Activated CD8-positive, alpha-beta memory T cell treated with anti-CD3 and anti-CD28 coated beads, Interleukin-2, amount 10 ng/mL, durations not matched to agents 7 days and 5 days (primary cell): ENCODE measurements around the gene PCDH15. TPM values are rescaled to one million over a fixed set of nuclear protein-coding genes. Genes with fewer than 3 reads are reported as not detected.

Experiments
- ATAC-seq: fragments of 150-1000 bp; cut with Tn5 transposase; one replicate; pipeline ENCODE4 v1.10.0; 2021; ENCODE audit warnings: moderate library complexity
- CTCF ChIA-PET: fragments of 350-600 bp; sonication (Branson Sonifier 250); formaldehyde crosslinking; loops from one replicate; lab custom pipeline; 2021; ENCODE audit warnings: antibody characterized with exemption; lab: Charles Lee
- DNase-seq: peaks from one replicate; pipeline ENCODE4 v3.0.0-alpha.2; 2020
- H3K27ac Mint-ChIP-seq: one replicate; pipeline ENCODE4 v1.8.0; 2021; ENCODE audit warnings: mild to moderate bottlenecking, mixed read lengths
- H3K27me3 Mint-ChIP-seq: one replicate; pipeline ENCODE4 v1.8.0; 2021; ENCODE audit warnings: mixed read lengths
- H3K36me3 Mint-ChIP-seq: one replicate; pipeline ENCODE4 v1.8.0; 2021; ENCODE audit warnings: mild to moderate bottlenecking, mixed read lengths
- H3K4me1 Mint-ChIP-seq: one replicate; pipeline ENCODE4 v1.8.0; 2021; ENCODE audit warnings: mixed read lengths
- H3K4me3 Mint-ChIP-seq: one replicate; pipeline ENCODE4 v1.8.0; 2021; ENCODE audit warnings: mild to moderate bottlenecking, moderate library complexity, mixed read lengths
- H3K9me3 Mint-ChIP-seq: one replicate; pipeline ENCODE4 v1.8.0; 2022; ENCODE audit warnings: low read depth, mixed read lengths
- total RNA-seq, 2 experiments: library from RNA; stranded (reverse); gene quantifications; one replicate each; pipeline ENCODE4 v1.2.3, GENCODE V29; 2021

Gene PCDH15
- total RNA-seq, 2 experiments from 2014 or later, result not detected

DNA sequence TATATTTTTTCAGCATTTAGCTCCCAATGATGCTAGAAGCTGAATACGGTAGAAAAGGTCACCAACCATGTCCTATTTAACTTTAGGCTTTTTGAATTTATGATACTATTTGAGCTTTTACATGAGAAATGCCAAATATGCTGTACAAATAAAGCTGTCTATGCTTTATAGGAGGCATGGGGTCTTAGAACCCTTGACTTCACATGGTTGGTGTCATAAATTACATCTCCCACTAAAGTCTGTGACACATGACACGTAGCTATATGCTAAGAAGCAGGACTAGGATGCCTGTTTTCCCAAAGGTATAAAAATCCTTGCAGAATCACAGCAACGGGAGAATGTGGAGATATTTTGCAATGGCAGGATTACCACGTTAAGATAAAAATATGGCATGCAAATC lies 960.4 kb downstream of the PCDH15 start:
- Mint-ChIP-seq H3K9me3 (peaks cover 3% of the 10 kb centered on the region), H3K4me3 (no peak overlapping the region), H3K4me1 (no peaks in the 10 kb centered on the region), H3K36me3 (no peaks in the 10 kb centered on the region), H3K27me3 (no peaks in the 10 kb centered on the region), H3K27ac (no peak overlapping the region)
- CTCF ChIA-PET, result no interaction called here
- DNase-seq (no peak), ATAC-seq (no peak)

DNA sequence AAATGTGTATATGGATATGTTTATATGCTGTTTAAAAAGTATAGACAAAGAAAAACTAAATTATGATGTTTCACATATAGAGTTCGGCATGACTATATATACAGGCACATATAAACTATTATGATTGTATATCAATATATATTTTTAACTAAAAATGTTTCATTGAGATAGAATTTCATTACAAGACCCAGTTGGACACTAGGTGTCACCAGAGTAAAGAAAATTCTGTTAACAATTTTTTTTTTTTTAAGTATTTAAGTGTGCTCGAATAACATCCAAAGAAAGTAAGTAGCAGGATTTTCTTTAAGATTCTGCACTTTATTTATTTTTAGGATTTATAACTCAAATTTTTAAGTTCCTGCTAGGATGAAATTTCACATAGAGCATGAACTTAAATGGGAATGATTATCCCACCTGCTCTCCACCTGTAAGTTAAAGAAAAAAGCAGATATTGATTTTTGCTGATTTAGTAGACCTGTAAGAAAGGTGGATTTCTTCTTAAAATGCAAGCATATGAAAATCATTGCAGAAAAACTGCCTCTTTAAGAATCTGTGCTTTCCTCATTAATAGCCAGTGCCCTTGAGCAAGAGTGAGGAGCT lies 961.5 kb downstream of the PCDH15 start:
- Mint-ChIP-seq H3K27ac (no peak overlapping the region), H3K4me1 (no peaks in the 10 kb centered on the region), H3K9me3 (peaks cover 3% of the 10 kb centered on the region), H3K36me3 (no peaks in the 10 kb centered on the region), H3K27me3 (no peaks in the 10 kb centered on the region), H3K4me3 (no peak overlapping the region)
- ATAC-seq (no peak), DNase-seq (no peak)
- CTCF ChIA-PET, result no interaction called here

DNA sequence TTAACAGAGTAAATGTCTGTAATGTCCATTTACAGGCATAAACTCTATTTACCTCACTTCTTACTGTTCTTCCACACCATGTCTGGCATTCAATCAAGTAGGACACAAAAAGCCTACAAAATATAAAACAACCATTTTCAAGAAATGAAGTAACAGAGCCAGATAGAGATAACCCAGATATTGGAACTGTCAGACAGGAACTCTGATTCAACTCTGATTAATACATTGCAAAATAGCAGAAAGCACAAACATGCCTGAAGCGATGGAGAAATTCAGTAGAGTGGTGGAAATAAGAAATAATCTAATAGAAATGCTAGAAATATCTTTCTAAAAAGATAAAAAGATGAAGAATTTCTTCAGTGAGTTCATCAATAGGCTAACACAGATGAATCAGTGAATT lies 964.4 kb downstream of the PCDH15 start:
- CTCF ChIA-PET, result no interaction called here
- H3K4me1 Mint-ChIP-seq, result no peaks in the 10 kb centered on the region
- DNase-seq (no peak), ATAC-seq (no peak)
- H3K9me3 Mint-ChIP-seq, result peaks cover 6% of the 10 kb centered on the region
- H3K27ac Mint-ChIP-seq, result no peak overlapping the region
- no peaks in the 10 kb centered on the region for H3K27me3 Mint-ChIP-seq
- no peak overlapping the region for H3K4me3 Mint-ChIP-seq
- H3K36me3 Mint-ChIP-seq, result no peaks in the 10 kb centered on the region

DNA sequence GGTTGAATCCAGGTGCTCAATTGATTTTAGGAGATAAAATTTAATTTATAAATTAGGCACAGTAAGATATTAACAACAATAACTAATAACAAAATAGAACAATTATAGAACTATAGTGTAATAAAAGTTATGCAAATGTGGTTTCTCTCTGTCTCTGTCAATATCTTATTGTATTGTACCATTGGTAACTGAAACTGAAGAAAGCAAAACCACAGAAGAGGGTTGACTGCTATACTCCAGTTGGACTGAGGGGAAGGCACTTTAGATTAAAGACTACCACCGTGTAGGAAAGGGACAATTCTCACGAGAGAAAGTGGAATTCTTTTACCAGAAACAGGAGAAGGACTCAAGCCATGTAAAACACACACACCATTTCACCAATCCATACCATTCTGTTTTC lies 967.1 kb downstream of the PCDH15 start:
- DNase-seq, result no peak
- Mint-ChIP-seq H3K36me3 (no peaks in the 10 kb centered on the region), H3K27me3 (no peaks in the 10 kb centered on the region), H3K9me3 (peaks cover 6% of the 10 kb centered on the region), H3K4me1 (no peaks in the 10 kb centered on the region), H3K4me3 (no peak overlapping the region), H3K27ac (no peak overlapping the region)
- CTCF ChIA-PET, result no interaction called here
- ATAC-seq, result no peak

DNA sequence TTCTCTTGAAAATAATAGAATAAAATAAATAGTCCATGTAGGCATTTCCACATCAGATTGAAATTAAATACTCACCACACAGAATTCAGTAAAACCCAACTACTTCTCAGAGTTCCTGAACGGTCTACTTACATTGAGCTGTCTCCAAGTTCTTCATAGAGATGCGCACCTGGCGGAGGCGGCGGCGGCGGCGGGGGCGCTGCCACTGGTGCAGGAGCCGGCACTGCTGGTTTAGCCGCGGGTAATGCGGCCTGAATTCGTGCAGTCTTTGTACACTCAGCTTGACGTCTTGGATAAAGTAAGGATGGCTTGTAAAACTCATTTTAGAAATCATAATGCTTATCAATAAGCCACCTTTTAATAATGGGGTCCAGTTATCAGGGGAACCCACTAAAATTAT lies 973.8 kb downstream of the PCDH15 start:
- no peaks in the 10 kb centered on the region for H3K4me1 Mint-ChIP-seq
- ATAC-seq, result no peak
- peaks cover 5% of the 10 kb centered on the region for H3K9me3 Mint-ChIP-seq
- H3K27me3 Mint-ChIP-seq, result no peaks in the 10 kb centered on the region
- DNase-seq, result no peak
- no peak overlapping the region for H3K27ac Mint-ChIP-seq
- H3K36me3 Mint-ChIP-seq, result no peaks in the 10 kb centered on the region
- no peak overlapping the region for H3K4me3 Mint-ChIP-seq
- CTCF ChIA-PET, result no interaction called here

DNA sequence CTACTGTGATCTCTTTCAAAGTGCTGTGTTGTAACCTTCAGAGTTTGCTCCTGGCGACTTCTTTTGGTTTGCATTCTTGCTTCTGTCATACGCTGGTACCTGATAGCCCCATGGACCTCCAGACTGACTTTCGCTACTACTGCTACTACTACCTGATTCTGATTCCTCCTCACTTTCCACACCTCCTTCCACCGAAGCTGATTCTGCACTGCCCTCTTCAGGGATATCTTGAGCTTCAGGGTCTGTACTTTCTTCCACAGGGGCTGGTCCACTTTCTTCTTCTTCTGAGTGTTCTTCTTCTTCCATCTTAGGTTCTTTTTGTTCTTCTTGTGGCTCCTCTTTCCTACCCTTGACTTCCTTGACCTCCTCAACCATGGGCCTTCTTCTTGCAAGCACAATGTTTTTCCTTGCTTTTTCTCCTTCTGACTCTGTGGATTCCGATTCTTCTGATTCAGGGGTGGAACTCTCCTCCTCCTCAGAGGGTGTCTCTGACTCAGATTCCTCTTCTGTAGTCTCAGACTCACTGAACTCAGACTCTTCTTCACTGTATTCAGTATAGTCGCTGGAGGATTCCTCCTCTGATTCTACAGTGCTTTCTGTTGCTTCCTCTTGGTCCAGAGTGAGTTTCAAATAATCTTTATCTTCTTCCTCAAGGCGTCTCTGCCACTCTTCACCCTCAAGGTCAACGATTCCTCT lies 992.2 kb downstream of the PCDH15 start:
- Mint-ChIP-seq H3K4me1 (no peaks in the 10 kb centered on the region), H3K36me3 (no peaks in the 10 kb centered on the region), H3K27me3 (no peaks in the 10 kb centered on the region), H3K27ac (no peak overlapping the region), H3K4me3 (no peak overlapping the region), H3K9me3 (peaks cover 6% of the 10 kb centered on the region)
- no peak for DNase-seq
- CTCF ChIA-PET, result no interaction called here
- no peak for ATAC-seq

DNA sequence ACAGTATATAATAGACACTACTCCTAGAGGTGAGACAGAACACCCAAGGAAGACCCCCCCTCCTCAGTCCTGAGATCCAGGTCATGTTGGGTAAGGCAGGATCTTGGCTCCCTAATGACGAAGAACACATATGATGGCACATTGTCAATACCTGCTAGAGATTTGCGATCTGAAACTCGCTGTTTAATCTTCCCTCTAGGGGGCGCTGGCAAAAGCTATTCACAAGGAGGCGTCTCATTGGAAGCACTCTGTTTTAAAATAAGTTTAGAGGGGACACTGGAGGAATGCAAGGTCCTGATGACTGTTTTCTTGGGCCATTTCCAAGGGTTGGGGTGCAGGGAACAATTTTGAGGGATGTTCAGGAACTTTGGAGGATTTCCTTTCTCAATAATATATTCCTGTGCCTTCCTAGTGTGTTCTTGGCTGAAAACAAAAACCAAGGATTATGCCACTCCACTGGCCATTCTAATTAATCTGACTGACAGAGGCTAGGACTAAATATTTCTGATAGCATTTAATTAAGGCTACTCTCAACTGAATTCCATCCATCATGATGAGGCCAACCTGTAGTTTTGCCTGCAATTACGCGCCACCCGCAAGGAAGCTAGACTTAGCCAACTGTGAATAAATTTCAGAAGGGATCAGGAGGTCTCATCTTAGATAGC lies 1014.7 kb downstream of the PCDH15 start:
- H3K27me3 Mint-ChIP-seq, result no peaks in the 10 kb centered on the region
- no peak for DNase-seq
- no peaks in the 10 kb centered on the region for H3K4me1 Mint-ChIP-seq
- H3K27ac Mint-ChIP-seq, result no peak overlapping the region
- no peak for ATAC-seq
- no peak overlapping the region for H3K4me3 Mint-ChIP-seq
- CTCF ChIA-PET, result no interaction called here
- H3K36me3 Mint-ChIP-seq, result no peaks in the 10 kb centered on the region
- peaks cover 8% of the 10 kb centered on the region for H3K9me3 Mint-ChIP-seq

DNA sequence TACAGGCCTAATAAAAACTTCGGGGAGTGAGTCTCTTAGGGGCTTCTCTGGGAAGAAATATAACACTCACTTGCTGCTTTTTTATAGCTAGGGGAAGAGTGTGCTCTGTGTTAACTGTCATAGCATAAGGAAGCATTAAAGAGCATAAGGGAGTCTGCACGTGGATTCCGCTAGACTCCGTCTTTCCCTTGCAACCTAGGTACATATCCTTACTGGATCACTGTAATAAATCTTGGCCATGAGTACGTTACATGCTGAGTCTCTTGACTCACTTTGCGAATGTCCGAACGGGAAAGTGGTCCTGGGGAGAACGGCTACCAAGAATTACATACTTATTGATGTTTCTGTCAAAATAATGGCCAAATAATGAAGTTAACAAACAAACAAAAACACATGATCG lies 1029.3 kb downstream of the PCDH15 start:
- H3K36me3 Mint-ChIP-seq, result no peaks in the 10 kb centered on the region
- H3K9me3 Mint-ChIP-seq, result peaks cover 7% of the 10 kb centered on the region
- no peak overlapping the region for H3K4me3 Mint-ChIP-seq
- CTCF ChIA-PET, result no interaction called here
- ATAC-seq (no peak), DNase-seq (no peak)
- no peak overlapping the region for H3K27ac Mint-ChIP-seq
- H3K4me1 Mint-ChIP-seq, result no peaks in the 10 kb centered on the region
- H3K27me3 Mint-ChIP-seq, result no peaks in the 10 kb centered on the region

DNA sequence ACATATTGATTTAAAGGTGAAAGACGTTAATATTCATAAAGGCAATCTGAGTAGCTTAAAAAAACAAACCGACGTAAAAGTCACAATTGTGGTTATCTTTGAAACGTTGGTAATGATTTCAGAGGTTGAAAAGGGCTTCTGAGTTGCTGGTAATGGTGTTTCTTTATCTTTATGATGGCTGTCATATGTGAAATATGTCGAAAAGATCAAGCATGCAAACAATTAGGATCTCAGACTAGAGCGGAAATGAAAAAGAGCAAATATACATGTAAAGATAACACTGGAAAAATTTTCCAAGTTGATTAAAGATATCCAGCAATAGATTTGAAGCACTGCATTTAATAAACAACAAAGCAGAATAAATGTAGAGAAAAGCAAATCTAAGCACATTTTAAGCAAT lies 1030.1 kb downstream of the PCDH15 start:
- CTCF ChIA-PET, result no interaction called here
- Mint-ChIP-seq H3K27ac (no peak overlapping the region), H3K4me3 (no peak overlapping the region), H3K27me3 (no peaks in the 10 kb centered on the region), H3K36me3 (no peaks in the 10 kb centered on the region), H3K9me3 (peaks cover 7% of the 10 kb centered on the region), H3K4me1 (no peaks in the 10 kb centered on the region)
- DNase-seq, result no peak
- ATAC-seq, result no peak

DNA sequence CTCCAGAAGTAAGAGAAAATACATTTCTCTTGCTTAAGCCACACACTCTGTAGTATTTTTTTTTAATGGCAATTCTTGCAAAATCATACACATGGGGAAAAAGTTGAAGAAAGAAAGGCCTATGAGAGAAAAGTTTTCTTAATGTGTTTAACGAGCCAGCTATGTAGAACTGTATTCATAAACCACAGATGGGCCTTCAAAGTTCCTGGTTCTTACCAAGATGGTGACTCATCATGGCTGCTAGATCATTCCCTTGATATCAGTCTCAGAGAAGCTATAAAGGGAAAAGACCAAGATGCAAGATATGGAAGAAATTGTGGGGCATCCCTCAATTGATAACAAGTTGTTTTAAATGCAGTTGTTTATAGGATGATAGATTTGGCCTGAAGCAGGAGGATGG lies 1035.7 kb downstream of the PCDH15 start:
- Mint-ChIP-seq H3K4me1 (no peaks in the 10 kb centered on the region), H3K27ac (no peak overlapping the region), H3K36me3 (no peaks in the 10 kb centered on the region), H3K4me3 (no peak overlapping the region), H3K27me3 (no peaks in the 10 kb centered on the region), H3K9me3 (peaks cover 2% of the 10 kb centered on the region)
- ATAC-seq (no peak), DNase-seq (no peak)
- CTCF ChIA-PET, result no interaction called here

DNA sequence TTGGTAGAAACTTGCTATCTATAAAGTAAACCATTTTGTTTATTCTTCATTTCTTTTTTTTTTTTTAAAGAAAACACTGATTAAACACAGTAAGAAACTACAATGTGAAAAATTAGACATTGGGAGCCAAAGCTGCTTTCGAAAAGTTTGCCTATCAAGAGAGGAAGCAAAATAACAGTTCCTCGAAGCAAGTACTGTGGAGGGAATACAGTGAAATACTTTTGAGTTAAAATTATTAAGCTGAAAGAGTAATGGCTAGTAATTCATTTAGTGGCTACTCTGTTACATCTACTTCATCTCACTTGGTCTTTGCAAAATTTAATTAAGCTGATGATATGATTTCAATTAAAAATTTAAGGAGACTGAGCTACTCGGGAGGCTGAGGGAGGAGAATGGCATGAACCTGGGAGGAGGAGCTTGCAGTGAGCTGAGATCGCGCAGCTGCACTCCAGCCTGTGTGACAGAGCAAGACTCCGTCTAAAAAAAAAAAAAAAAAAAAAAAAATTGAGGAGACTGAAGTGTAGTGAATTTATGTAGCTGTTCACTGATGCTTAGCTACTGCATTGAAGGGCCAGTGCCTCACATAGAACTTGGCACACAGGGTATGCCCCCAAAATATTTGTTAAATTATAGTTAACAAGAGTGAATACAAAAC lies 1046.3 kb downstream of the PCDH15 start:
- Mint-ChIP-seq H3K27me3 (no peaks in the 10 kb centered on the region), H3K36me3 (no peaks in the 10 kb centered on the region), H3K4me1 (no peaks in the 10 kb centered on the region), H3K9me3 (no peaks in the 10 kb centered on the region), H3K4me3 (no peak overlapping the region), H3K27ac (no peak overlapping the region)
- CTCF ChIA-PET, result no interaction called here
- DNase-seq (no peak), ATAC-seq (no peak)
